ENCODE results near the gene ZNF785.
A peak's percentile ranks its signal among the peaks of the same experiment; 100 is the strongest.
"Not testable (repeated sequence)": the region's sequence is repeated elsewhere in the genome, so short reads cannot be mapped to it uniquely, and the experiment has no call there.

ZNF785 gene

DNA sequence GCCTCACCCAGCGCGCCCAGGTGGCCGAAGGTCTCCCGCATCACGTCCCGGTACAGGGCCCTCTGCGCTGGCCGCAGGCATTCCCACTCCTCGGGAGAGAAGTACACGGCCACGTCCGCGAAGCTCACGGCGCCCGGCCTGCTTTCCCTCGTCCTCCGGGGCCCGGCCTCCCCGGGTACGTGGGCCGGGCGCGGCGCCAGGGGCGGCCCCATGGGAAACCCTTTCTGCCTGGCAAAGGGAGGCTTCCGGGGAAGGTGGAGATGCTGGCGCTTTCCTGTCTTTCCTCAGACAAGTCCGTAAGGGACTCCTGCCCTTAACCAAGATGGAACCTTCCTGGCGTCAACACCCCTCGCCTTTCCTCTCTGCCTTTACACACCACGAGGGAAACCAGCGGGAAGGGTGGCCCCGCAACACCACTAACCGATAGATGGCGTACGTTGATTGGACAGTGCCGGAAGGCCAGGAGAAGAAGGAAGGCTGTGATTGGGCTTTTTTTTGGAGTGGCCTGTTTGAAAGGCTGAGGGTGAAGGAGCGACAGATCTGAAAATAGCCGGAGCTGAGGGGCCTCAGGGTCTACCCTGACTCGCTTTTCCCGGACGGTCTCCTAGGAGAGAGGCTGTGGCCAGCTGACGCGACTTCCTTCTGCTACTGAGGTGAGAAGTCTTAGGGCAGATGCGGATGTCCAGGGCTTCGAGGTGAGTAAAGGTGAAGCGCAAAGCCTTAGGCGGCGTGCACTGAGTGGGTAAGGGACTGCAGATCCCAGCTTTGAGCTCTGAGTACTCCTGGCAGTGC lies at the start of gene ZNF785:
ZNF785 (minus strand) TSS at position 298 of the 792 bp plus-strand sequence; CDS start at position 212, 86 bp downstream.
- DNase-seq (ENCODE audit: low read depth): peak; percentile 99

DNA sequence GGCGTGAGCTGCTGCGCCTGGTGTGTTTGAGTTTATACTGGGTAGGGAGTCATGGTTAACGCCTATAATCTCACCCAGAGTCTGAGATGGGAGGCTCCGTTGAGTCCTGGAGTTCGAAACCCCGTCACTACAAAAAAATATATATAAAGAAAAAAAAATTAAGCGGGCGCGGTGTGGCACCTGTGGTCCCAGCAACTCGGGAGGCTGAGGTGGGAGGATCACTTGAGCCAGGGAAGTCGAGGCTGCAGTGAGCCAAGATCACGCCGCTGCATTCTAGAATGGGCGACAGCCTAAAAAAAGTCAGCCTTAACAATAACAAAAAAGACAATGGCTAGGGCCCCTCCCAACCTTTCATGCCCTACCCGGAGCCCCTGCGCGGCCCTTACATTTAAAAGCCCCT lies 48.0 kb upstream of the ZNF785 start:
- DNase-seq (ENCODE audit: low read depth): no peak

DNA sequence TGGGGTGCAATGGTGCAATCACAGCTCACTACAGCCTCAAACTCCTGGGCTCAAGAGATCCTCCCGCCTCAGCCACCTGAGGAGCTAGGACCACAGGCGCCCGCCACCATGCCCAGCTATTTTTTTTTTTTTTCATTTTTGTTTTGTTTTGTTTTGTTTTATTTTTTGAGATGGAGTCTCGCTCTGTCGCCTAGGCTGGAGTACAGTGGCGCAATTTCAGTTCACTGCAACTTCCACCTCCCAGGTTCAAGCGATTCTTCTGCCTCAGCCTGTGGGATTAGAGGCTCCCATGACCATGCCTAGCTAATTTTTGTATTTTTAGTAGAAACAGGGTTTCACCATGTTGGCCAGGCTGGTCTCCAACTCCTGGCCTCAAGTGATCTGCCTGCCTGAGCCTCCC lies 47.0 kb upstream of the ZNF785 start:
- not testable (repeated sequence) for DNase-seq (ENCODE audit: low read depth)

DNA sequence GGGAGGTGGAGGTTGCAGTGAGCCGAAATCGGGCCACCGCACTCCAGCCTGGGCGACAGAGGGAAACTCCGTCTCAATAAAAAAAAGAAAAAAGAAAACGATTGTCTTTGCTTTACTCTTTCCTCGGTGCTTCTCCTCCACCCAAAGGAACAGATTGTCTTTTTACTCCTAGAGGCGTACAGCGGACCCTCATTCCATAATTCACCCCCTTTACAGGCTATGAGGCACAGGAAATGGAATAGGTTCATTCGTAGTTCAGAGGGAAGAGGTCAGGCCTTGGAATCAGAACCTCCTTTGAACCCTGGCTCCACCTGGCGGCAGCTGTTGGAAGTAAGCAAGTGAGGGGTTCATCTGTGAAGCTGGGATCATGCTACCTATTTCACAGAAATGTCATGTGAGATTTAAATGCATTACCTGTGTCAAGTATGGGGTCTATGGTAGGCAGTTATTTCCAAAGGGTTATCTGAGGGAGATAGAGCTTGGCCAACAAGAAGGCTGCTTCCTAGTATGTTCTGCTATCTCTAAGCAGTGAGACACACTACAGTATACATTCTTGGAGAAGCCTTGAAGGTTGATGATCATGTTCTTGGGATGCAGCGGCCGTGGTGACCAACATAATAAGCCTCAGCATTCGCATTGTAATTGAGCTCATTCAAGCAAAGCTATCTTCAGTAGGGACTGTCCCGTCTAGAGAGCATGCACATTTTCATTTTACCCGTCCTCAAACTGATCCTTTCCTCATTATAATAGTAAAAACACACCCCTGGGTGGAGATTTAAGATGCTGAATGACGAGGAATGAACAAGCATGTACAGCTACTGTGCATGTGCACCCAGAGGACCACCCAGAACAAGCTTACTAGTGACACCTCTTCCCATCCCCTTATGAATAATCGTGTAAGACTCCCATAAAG lies 43.4 kb upstream of the ZNF785 start:
- DNase-seq (ENCODE audit: low read depth): peak; percentile 51

DNA sequence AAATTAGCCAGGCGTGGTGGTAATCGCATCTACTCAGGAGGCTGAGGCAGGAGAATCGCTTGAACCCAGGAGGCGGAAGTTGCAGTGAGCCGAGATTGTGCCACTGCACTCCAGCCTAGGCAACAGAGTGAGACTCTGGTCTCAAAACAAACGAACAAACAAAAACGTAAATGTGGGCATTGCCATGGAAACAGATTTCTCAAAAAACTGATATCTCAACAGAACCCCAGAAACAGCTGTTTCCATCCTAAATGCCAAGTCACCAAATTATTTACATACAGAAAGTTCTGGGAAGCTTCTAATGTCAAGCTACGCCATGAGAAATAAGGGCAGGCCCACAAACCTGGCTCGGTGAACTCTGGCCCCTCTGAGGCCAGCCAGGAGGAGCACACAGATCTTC lies 40.7 kb upstream of the ZNF785 start:
- DNase-seq (ENCODE audit: low read depth): no peak

DNA sequence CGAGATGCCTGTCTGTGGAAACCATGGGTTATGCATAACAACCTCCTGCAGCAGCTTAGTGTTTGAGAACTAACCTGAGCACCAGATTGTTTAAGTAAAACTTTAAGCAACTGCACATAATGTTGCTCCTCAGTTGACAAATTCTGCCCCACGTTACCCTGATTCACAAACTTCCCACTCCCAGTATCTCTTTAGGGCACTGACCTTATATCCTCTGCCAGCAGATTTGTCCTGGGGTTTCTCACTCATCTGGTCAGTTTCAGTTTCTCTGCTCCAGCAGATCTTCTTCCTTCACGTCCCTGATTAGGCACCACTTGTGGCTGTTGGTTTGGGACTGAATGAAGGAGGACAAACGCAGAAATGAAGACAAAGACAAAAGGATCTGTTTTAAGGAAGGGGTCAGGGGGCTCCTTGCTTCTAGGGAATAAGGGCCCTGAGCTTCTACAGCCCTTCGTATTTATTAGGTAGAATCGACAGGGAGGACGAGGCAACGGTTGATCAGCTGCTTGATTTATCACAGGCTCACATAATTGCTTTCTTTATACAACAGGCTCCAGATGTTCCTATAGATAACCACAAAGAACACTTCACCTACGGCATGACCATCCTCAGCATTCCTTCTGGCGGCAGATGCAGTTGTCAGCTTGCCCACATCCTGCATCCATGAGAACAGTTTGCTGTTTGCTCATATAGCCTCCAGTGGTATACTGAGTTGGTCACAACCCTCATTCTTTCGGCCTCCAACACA lies 38.2 kb upstream of the ZNF785 start:
- DNase-seq (ENCODE audit: low read depth): no peak

DNA sequence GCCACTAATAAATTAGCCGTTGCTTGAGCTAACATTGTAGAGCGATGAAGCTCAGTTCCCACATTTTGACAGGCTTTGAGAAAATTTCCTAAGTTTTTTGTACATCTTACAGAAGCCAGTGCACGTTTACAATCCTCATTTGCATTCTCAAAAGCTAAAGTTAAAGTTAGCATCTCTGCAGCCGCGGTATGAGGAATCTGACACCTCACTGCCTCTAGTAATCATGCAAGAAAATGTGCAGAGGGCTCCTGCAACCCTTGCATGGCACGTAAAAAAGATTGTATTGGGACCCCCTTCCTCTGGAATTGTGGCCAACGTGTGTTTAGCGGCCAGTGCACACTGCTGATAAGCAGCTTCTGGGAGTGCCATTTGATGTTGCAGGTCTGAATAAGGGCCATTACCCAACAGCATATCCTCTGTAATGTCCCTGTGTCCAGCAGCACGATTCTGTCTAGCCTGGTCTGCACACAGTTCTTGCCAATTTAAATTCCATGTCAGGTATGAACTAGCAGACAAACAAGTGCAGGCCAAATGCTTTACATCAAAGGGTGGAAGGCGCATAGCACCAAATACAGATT lies 37.0 kb upstream of the ZNF785 start:
- no peak for DNase-seq (ENCODE audit: low read depth)

DNA sequence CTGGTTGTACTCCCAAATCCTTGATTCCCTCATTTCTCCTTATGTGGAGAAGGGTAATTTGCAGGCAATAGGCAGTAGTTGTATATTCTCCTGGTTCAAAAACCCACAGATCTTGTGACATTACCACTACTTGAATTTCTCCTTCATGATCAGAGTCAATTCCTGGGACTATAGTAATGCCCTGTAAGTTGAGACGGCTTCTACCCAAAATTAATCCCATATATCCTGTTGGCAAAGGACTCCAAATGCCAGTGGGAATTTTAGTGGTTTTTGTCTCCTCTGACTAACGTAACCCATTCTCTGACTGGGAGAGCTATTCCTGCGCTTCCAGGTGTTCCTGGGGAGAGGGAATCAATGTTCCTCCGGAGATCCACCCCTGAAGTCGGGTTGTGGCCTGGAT lies 36.3 kb upstream of the ZNF785 start:
- peak; percentile 57 for DNase-seq (ENCODE audit: low read depth)

DNA sequence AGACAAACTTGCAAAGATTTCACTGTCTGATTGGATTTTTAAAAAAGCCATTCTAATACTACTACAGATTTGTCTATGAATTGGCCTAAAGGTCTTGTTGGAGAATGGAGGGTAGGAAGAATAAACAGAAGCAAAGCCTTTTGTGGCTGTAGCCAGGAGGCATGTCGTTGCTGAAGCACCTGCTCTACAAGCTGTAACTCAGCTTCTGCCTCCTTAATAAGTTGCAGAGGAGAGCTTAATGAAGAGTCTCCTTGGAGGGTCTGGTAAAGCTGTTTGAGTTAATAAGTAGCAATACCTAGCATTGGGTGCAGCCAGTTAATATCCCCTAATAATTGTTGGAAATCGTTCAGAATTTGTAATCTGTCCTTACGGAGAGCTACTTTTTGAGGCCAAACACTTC lies 34.7 kb upstream of the ZNF785 start:
- no peak for DNase-seq (ENCODE audit: low read depth)

DNA sequence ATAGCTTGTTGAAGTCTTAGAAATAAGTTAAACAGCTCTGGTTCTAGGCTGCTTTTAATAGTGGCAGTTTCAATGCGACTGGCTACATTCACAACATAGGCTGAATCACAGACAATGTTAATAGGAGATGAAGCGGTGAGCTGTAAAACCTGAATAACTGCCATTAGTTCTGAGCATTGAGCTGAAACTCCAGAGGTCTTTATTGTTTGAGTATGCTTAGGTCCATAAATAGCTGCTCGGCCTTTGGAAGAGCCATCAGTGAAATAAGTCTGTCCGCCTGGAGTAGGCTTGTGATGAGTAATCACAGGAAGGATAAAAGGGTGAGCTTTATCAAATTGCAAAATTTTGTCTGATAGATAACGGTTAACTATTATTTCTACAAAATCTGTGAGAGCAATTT lies 34.1 kb upstream of the ZNF785 start:
- DNase-seq (ENCODE audit: low read depth): no peak

DNA sequence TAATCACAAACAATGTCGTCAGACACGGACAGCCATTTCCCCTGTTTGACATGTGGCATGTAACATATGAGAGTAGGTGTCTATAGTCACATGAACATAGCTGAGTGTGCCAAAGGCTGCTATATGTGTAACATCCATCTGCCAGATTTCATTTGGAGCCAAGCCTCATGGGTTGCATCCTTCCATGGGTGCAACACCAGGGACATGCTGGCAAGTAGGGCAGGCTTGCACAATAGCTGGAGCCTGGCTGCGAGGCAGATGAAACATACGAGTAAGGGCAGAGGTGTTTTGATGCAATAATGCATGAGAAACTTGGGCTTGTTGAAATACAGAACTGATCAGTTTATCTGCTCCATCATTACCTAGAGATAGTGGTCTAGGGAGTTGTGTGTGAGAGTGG lies 33.7 kb upstream of the ZNF785 start:
- DNase-seq (ENCODE audit: low read depth): no peak

DNA sequence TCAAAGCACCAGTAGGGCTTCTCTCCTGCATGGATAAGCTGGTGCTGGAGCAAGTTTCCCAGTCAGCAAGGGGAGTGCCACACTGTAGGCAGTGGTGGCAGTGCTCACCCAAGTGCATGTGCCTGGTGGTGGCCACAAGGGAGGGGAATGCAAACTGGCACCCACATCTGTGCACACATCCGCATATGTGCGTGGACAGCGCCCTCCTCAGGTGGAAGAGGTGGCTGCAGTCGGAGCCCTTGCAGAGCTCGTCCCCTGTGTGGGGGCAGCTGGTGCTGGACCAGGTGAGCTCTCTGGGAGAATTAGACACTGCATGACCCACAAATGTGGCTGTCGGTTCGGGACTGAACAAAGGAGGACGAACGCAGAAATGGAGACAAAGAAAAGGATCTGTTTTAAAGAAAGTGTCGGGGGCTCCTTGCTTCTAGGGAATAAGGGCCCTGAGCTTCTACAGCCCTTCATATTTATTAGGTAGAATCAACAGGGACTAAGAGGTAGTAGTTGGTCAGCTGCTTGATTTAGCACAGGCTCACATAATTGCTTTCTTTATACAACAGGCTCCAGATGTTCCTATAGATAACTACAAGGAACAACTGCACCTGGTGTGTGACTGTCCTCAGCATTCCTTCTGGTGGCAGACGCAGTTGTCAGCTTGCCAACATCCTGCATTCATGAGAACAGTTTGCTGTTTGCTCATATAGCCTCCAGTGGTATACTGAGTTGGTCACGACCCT lies 30.0 kb upstream of the ZNF785 start:
- DNase-seq (ENCODE audit: low read depth): no peak

DNA sequence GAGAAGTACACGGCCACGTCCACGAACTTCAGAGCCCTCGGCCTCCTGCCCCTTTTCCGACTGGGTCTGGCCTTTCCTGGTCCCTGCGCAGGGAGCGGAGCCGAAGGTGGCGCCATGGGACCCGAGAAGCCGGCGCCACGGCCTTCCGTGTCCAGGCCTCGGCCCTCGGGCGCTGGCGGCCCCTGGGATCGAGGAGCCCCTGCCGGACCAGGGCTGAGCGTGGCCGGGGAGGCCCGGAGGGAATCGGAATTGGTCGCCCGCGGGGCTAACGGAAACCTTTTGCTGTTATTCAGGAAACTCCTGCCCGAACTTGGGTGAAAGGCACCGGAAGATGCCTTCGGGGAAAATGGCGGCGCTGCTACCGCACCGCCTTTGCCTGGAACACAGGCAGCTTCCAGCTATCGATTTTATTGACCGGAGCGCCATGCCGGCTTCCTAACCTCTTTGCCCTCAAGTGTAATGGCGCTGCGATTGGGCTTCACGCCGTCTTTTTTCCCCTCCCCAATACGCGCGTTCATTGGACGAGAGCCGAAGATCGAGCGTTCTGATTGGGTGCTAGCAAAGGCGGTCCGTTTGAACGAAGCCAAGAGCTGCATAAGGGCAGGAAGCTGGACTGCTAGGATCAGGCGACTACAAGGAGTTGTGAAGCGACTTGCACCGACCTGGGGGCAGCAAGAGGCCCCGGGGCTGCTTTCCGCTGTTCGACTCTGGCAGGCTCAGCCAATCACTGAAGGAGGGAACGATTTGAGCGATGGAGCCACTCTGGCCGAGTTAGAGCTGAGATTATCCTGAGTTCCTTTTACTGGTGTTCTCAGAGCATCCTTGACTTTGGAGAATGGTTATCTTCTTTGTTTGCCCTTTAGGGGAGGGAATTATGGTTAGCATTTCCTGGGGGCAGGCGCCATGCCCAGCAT lies 24.7 kb upstream of the ZNF785 start, which contains the start of gene ZNF689:
ZNF689 (minus strand) TSS at position 464 of the 914 bp plus-strand sequence; CDS start at position 116, 348 bp downstream.
- DNase-seq (ENCODE audit: low read depth): peak; percentile 92

DNA sequence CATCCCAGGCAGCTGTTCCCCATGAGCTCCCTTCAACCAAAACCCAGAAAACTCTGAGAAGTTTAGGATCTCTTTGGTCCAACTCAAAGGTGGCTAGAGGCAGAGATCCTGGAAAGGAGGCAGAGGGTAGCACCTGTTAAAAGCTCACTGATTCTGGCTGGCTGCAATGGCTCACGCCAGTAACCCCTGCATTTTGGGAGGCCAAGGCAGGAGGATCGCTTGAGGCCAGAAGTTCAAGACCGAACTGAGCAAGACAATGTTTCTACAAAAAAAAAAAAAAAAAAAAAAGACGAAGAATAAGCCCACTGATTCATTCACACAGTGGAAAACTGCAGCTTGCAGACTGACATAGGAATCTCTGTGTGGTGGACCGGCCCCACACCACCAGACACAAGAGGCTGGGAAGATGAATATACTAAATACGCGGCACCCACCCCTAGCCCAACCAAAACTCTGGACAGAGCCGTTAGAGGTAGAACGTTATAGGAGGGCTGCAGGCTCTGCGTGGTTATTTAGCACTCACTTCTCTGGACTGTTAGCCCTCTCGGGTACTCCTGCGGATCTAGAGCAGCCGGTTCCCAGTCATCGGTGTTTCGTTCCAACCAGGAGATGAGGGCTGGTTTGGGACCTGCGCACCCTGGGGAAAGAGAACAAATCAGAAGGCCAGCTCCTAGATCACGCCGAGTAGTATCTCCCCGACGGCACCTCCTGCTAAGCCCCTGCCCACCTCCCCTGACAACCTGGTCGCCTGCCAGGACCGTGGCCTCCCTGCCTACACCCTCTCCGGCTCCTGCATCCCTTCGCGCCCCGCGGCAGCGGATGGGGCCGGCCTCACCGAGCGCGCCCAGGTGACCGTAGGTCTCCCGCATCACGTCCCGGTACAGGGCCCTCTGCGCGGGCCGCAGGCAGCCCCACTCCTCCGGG lies 23.8 kb upstream of the ZNF785 start:
- DNase-seq (ENCODE audit: low read depth): no peak

DNA sequence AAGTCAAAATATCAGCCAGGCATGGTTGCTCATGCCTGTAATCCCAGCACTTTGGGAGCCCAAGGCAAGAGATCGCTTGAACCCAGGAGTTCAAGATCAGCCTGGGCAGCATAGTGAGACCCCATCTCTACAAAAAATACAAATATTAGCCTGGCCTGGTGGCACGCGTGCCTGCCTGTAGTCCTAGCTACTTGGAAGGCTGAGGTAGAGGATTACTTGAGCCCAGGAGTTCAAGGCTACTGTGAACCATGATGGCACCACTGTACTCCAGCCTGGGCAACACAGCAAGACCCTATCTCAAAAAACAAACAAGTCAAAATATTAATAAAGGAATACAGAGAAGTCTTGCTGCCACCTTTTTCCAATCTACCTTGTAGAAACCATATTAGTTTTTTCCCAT lies 20.5 kb upstream of the ZNF785 start:
- DNase-seq (ENCODE audit: low read depth): no peak

DNA sequence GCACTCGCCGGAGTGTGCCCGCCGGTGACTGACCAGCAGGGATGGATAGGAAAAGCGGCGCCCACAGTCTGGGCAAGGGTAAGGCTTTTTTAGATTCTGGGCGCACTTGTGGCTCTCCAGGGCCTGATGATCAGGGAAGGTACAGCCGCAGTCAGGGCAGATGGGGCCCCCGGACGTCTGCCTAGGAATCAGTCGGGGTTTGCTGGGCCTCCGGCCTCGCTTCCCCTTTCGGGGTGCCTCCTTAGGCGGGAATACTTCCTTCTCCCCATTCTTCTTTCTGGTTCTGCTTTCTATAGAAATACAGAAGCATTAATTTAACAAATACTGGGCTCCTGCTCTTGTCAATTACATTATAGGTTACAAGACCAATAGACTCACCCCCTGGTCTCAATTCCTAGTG lies 19.7 kb upstream of the ZNF785 start:
- no peak for DNase-seq (ENCODE audit: low read depth)

DNA sequence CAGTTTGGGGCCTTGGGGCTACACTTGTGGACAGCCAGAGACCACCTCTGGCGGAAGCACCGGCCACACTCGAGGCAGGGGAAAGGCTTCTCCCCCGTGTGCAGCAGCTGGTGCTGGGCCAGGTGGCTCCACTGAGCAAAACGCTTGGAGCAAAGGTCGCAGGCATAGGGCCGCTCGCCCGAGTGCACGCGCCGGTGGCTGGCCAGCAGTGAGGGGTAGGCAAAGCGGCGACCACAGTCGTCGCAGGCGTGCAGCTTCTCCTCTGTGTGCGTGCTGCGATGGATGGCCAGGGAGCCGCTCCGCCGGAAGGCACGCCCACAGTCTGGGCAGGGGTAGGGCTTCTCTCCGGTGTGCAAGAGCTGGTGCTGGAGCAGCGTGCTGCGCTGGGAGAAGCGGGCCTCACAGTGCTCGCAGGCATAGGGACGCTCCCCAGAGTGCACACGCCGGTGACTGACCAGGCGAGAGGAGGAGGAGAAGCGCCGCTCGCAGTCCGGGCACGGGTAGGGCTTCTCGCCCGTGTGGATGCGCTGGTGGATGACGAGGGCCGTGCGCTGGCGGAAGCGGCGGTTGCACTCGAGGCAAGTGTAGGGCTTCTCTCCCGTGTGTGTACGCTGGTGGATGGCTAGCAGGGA lies 18.9 kb upstream of the ZNF785 start:
- no peak for DNase-seq (ENCODE audit: low read depth)

DNA sequence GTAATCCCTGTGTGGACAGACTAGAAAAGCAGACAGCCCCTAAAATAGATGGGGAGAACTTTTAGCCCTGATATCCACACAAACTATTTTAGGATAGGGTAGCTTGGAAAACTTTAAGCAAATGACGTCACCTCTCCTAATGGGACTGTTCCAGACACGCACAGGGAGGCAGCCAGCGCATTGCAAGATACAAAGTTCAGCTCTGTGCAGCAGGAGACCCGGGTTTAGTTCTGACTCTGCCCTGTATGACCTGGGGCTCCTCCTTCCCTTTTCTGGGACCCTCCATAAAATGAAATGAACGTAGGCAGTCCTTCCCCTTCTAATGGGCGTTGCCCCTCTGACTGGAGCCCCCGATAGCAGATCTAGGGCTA lies 18.4 kb upstream of the ZNF785 start:
- no peak for DNase-seq (ENCODE audit: low read depth)

All from stromal cell of bone marrow (primary cell).